SK-MEL-5 (cell line): ENCODE measurements around the gene SNCG. TPM values are rescaled to one million over a fixed set of nuclear protein-coding genes. Genes with fewer than 3 reads are reported as not detected.
A peak's percentile ranks its signal among the peaks of the same experiment; 100 is the strongest.
"Not testable (repeated sequence)": the region's sequence is repeated elsewhere in the genome, so short reads cannot be mapped to it uniquely, and the experiment has no call there.

Source experiments
- DNase-seq: peaks from one replicate; pipeline ENCODE4 v3.0.0-alpha.2; 2016; ENCODE audit warnings: low read depth, low spot score
- in situ Hi-C: cut with HindIII; loops from 2 replicates; pipeline ENCODE4 v1.10.0; 2016; ENCODE audit warnings: low sequenced_read_pairs, high pct_unique_total_duplicates, low pct_unique_long_range_greater_than_20kb
- small RNA-seq, 2 experiments: library from RNA; depleted of rRNA; stranded (forward); fragments of <200 nt; gene quantifications; one replicate each; pipeline ENCODE3, GENCODE V24; 2014
- total RNA-seq: library from RNA; depleted of rRNA; stranded (reverse); fragments of >200 nt; shearing (Covaris generic); gene quantifications from 2 replicates; pipeline ENCODE4 v1.2.3, GENCODE V29; 2014; rRNA removed

Gene SNCG
- total RNA-seq, 1 experiment from 2014 or later, result not detected

- DNase-seq, result no peak
- in situ Hi-C loops, result no loop called here
Measured at GRCh38 chr10:86992456-86992855, 34.1 kb downstream of the SNCG start.

- in situ Hi-C loops, result no loop called here
- DNase-seq, result no peak
Measured at GRCh38 chr10:86992929-86993328, 34.5 kb downstream of the SNCG start.

- in situ Hi-C loops, result not testable (repeated sequence)
- peak; percentile 23 for DNase-seq
Measured at GRCh38 chr10:86999802-87000403, 41.5 kb downstream of the SNCG start.

GRCh38 chr10:87000491-87000890 is 42.1 kb downstream of the SNCG start:
- in situ Hi-C loops, result no loop called here

GRCh38 chr10:87007124-87007523 is 48.7 kb downstream of the SNCG start:
- in situ Hi-C loops, DNase-seq: not testable (repeated sequence)

More at GRCh38 chr10:87000491-87000890, 42.1 kb downstream of the SNCG start:
- peak; percentile 60 for DNase-seq

- DNase-seq, in situ Hi-C loops: not testable (repeated sequence)
Measured at GRCh38 chr10:87007674-87008073, 49.3 kb downstream of the SNCG start.

- DNase-seq, in situ Hi-C loops: not testable (repeated sequence)
Measured at GRCh38 chr10:87008303-87008702, 49.9 kb downstream of the SNCG start.

GRCh38 chr10:87009134-87009696 is 50.8 kb downstream of the SNCG start:
- DNase-seq, in situ Hi-C loops: not testable (repeated sequence)

Small RNA genes lying within 50 kb of the gene (small RNA-seq; reads per million reads assigned to genes)
- 0 reads per million in 2 experiments for gene BMS1P3

Other genes with a start within 250 kb of the SNCG start
- 25.2 and 31.6 TPM in 2 replicates for gene BMPR1A, start 202.0 kb upstream of the SNCG start, total RNA-seq
- gene MMRN2, start 984 bp upstream of the SNCG start, total RNA-seq, result 0.08 TPM in 1 of 2 replicates, not detected in the other
- gene ADIRF, start 9.9 kb downstream of the SNCG start, total RNA-seq, result not detected in 2 replicates
- not detected in 2 replicates for gene FAM25A, start 61.7 kb downstream of the SNCG start, total RNA-seq
- 110 and 122 TPM in 2 replicates for gene GLUD1, start 136.2 kb downstream of the SNCG start, total RNA-seq
- 32.0 and 32.6 TPM in 2 replicates for gene SHLD2, start 136.6 kb downstream of the SNCG start, total RNA-seq